ENCODE data around the gene CR1. TPM values are rescaled to one million over a fixed set of nuclear protein-coding genes. Genes with fewer than 3 reads are reported as not detected.

CR1 gene
- total and polyA plus RNA-seq, 9 of the 15 experiments (the other 6 are each of a cell fraction or from before 2014, with no cell fraction given), result 0.07 to 0.47 (median 0.18) TPM

DNA sequence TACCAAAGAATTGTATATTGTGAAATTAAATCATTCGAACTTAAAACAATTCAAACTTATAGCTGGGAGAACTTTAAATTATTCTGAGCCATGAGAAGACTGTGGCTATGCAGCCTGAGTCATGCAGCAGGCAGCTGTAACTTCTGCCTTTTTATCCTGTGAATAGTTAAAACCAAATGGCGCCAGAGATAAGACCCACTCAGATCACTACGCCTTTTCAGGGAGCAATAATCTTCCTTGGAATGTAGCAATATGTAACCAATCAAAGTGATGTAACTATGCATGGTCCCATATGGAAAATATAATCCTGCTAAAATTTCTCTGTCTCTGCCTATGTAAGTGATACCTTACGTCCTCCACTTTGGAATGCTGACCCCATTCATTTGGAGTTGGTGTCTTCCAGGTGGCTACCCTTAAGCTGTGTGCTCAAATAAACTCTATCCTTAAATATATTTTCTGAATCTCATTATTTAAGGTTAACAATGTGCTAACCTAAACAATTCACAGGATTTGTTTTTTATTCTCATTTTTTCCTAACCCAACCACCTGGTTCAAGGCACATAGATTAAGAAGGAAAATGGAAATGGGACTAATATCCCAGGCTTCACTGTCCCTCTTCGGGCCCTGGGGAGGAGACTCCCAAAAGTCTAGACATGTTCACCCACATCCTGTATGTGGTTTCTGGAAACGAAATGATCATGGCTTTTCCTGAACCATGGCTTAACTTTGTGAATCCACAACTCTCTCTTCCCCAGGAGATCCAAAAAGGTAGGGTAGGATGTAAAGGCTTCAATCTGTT lies 184.8 kb downstream of the CR1 start (continued):
- TF ChIP-seq, protein P1, sequence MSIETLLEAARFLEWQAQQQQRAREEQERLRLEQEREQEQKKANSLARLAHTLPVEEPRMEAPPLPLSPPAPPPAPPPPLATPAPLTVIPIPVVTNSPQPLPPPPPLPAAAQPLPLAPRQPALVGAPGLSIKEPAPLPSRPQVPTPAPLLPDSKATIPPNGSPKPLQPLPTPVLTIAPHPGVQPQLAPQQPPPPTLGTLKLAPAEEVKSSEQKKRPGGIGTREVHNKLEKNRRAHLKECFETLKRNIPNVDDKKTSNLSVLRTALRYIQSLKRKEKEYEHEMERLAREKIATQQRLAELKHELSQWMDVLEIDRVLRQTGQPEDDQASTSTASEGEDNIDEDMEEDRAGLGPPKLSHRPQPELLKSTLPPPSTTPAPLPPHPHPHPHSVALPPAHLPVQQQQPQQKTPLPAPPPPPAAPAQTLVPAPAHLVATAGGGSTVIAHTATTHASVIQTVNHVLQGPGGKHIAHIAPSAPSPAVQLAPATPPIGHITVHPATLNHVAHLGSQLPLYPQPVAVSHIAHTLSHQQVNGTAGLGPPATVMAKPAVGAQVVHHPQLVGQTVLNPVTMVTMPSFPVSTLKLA (conservative IDR thresholded peaks at IDR 0.05), result peak in 1 of 2 experiments; percentile 49; a peak in 1 of 4 replicates
- peak; percentile 35; the same call in 1 of the 2 replicates for TF ChIP-seq C11orf30 (IDR thresholded peaks at IDR 0.05; ENCODE audit: low read depth)
- TF ChIP-seq MTA2 (IDR thresholded peaks at IDR 0.05; ENCODE audit: low read depth), result peak; percentile 81
- peak; percentile 82 for TF ChIP-seq KLF16 (IDR thresholded peaks at IDR 0.05)
- peak; percentile 19 for TF ChIP-seq MEIS2 (IDR thresholded peaks at IDR 0.05; ENCODE audit: partially characterized antibody)
- TF ChIP-seq, protein P2, sequence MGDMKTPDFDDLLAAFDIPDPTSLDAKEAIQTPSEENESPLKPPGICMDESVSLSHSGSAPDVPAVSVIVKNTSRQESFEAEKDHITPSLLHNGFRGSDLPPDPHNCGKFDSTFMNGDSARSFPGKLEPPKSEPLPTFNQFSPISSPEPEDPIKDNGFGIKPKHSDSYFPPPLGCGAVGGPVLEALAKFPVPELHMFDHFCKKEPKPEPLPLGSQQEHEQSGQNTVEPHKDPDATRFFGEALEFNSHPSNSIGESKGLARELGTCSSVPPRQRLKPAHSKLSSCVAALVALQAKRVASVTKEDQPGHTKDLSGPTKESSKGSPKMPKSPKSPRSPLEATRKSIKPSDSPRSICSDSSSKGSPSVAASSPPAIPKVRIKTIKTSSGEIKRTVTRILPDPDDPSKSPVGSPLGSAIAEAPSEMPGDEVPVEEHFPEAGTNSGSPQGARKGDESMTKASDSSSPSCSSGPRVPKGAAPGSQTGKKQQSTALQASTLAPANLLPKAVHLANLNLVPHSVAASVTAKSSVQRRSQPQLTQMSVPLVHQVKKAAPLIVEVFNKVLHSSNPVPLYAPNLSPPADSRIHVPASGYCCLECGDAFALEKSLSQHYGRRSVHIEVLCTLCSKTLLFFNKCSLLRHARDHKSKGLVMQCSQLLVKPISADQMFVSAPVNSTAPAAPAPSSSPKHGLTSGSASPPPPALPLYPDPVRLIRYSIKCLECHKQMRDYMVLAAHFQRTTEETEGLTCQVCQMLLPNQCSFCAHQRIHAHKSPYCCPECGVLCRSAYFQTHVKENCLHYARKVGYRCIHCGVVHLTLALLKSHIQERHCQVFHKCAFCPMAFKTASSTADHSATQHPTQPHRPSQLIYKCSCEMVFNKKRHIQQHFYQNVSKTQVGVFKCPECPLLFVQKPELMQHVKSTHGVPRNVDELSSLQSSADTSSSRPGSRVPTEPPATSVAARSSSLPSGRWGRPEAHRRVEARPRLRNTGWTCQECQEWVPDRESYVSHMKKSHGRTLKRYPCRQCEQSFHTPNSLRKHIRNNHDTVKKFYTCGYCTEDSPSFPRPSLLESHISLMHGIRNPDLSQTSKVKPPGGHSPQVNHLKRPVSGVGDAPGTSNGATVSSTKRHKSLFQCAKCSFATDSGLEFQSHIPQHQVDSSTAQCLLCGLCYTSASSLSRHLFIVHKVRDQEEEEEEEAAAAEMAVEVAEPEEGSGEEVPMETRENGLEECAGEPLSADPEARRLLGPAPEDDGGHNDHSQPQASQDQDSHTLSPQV (IDR thresholded peaks at IDR 0.05), result peak; percentile 76
- TF ChIP-seq HDAC2 (IDR thresholded peaks at IDR 0.05), result peak; percentile 72; the same call in 1 of the 2 replicates
- peak; percentile 25; the same call in 1 of the 2 replicates for TF ChIP-seq NCOA1 (IDR thresholded peaks at IDR 0.05; ENCODE audit: low read depth)
- TF ChIP-seq CEBPB (tag; IDR thresholded peaks at IDR 0.05), result peak; percentile 91
- TF ChIP-seq CBFA2T3 (IDR thresholded peaks at IDR 0.05), result peak; percentile 95
- TF ChIP-seq MAFK (IDR thresholded peaks at IDR 0.05; ENCODE audit: low read length), result peak; percentile 51; the same call in 1 of the 2 replicates
- TF ChIP-seq TRIM24 (IDR thresholded peaks at IDR 0.05), result peak; percentile 85 to 91
- peak; percentile 87 for TF ChIP-seq TAL1 (IDR thresholded peaks at IDR 0.05)
- TF ChIP-seq TCF3 (CRISPR knock-in tag; IDR thresholded peaks at IDR 0.05), result peak; percentile 90
- TF ChIP-seq, protein P3, sequence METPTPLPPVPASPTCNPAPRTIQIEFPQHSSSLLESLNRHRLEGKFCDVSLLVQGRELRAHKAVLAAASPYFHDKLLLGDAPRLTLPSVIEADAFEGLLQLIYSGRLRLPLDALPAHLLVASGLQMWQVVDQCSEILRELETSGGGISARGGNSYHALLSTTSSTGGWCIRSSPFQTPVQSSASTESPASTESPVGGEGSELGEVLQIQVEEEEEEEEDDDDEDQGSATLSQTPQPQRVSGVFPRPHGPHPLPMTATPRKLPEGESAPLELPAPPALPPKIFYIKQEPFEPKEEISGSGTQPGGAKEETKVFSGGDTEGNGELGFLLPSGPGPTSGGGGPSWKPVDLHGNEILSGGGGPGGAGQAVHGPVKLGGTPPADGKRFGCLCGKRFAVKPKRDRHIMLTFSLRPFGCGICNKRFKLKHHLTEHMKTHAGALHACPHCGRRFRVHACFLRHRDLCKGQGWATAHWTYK (CRISPR knock-in tag; IDR thresholded peaks at IDR 0.05), result 0 out of 2 replicates have a peak, but pooled peaks have one; percentile 19
- TF ChIP-seq, protein P4, sequence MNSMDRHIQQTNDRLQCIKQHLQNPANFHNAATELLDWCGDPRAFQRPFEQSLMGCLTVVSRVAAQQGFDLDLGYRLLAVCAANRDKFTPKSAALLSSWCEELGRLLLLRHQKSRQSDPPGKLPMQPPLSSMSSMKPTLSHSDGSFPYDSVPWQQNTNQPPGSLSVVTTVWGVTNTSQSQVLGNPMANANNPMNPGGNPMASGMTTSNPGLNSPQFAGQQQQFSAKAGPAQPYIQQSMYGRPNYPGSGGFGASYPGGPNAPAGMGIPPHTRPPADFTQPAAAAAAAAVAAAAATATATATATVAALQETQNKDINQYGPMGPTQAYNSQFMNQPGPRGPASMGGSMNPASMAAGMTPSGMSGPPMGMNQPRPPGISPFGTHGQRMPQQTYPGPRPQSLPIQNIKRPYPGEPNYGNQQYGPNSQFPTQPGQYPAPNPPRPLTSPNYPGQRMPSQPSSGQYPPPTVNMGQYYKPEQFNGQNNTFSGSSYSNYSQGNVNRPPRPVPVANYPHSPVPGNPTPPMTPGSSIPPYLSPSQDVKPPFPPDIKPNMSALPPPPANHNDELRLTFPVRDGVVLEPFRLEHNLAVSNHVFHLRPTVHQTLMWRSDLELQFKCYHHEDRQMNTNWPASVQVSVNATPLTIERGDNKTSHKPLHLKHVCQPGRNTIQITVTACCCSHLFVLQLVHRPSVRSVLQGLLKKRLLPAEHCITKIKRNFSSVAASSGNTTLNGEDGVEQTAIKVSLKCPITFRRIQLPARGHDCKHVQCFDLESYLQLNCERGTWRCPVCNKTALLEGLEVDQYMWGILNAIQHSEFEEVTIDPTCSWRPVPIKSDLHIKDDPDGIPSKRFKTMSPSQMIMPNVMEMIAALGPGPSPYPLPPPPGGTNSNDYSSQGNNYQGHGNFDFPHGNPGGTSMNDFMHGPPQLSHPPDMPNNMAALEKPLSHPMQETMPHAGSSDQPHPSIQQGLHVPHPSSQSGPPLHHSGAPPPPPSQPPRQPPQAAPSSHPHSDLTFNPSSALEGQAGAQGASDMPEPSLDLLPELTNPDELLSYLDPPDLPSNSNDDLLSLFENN (IDR thresholded peaks at IDR 0.05; ENCODE audit: low read depth in 2 of 2, low read length in 2 of 2), result peak in 1 of 2 experiments; percentile 71; a peak in 1 of 4 replicates
- 0 out of 2 replicates have a peak, but pooled peaks have one; percentile 26 for TF ChIP-seq MBD2 (IDR thresholded peaks at IDR 0.05; ENCODE audit: borderline replicate concordance, low read depth)
- peak; percentile 31; the same call in 1 of the 2 replicates for TF ChIP-seq NBN (IDR thresholded peaks at IDR 0.05; ENCODE audit: low read depth)
- TF ChIP-seq SMARCA4 (IDR thresholded peaks at IDR 0.05), result peak; percentile 96
